WERI-Rb-1 (cell line): ENCODE measurements around the gene DDX6.
"Not testable (repeated sequence)": the region's sequence is repeated elsewhere in the genome, so short reads cannot be mapped to it uniquely, and the experiment has no call there.

ENCODE experiments used
- DNase-seq: peaks from one replicate; pipeline ENCODE4 v3.0.0-alpha.2; 2020
- H3K27ac ChIP-seq: fragments of 250-450 bp; sonication (Bioruptor Pico); 2 replicates; pipeline ENCODE4 v1.5.1; 2020; ENCODE audit warnings: mild to moderate bottlenecking, moderate library complexity
- H3K27me3 ChIP-seq: fragments of 250-450 bp; sonication (Bioruptor Pico); 2 replicates; pipeline ENCODE4 v1.5.1; 2021; ENCODE audit warnings: mild to moderate bottlenecking, low read depth, moderate library complexity; ENCODE audit not compliant: insufficient read depth, severe bottlenecking
- H3K36me3 ChIP-seq: fragments of 250-450 bp; sonication (Bioruptor Pico); 2 replicates; pipeline ENCODE4 v1.5.1; 2020; ENCODE audit warnings: mild to moderate bottlenecking, moderate library complexity
- H3K4me3 ChIP-seq: 2 replicates; pipeline ENCODE4 v1.5.1; 2011; ENCODE audit warnings: low read depth, mild to moderate bottlenecking, control low read depth, low read length
- H3K9me3 ChIP-seq: fragments of 250-450 bp; sonication (Bioruptor Pico); 2 replicates; pipeline ENCODE4 v1.5.1; 2021; ENCODE audit warnings: mild to moderate bottlenecking, moderate library complexity; ENCODE audit not compliant: severe bottlenecking
- TF ChIP-seq, protein P1 (sequence below): IDR thresholded peaks from 2 replicates; pipeline ENCODE4 v1.5.1; 2011; ENCODE audit warnings: low read depth, mild to moderate bottlenecking, control low read depth, inconsistent platforms, low read length

Gene DDX6

GRCh38 chr11:118768690-118769089 lies 22.3 kb downstream of the DDX6 start:
- no peak for DNase-seq
- Histone ChIP-seq H3K27ac (no peak overlapping the region), H3K27me3 (no peaks in the 10 kb centered on the region), H3K9me3 (no peaks in the 10 kb centered on the region), H3K4me3 (no peak overlapping the region), H3K36me3 (peaks cover 67% of the 10 kb centered on the region)
- TF ChIP-seq, protein P1, sequence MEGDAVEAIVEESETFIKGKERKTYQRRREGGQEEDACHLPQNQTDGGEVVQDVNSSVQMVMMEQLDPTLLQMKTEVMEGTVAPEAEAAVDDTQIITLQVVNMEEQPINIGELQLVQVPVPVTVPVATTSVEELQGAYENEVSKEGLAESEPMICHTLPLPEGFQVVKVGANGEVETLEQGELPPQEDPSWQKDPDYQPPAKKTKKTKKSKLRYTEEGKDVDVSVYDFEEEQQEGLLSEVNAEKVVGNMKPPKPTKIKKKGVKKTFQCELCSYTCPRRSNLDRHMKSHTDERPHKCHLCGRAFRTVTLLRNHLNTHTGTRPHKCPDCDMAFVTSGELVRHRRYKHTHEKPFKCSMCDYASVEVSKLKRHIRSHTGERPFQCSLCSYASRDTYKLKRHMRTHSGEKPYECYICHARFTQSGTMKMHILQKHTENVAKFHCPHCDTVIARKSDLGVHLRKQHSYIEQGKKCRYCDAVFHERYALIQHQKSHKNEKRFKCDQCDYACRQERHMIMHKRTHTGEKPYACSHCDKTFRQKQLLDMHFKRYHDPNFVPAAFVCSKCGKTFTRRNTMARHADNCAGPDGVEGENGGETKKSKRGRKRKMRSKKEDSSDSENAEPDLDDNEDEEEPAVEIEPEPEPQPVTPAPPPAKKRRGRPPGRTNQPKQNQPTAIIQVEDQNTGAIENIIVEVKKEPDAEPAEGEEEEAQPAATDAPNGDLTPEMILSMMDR: no peak

DNA sequence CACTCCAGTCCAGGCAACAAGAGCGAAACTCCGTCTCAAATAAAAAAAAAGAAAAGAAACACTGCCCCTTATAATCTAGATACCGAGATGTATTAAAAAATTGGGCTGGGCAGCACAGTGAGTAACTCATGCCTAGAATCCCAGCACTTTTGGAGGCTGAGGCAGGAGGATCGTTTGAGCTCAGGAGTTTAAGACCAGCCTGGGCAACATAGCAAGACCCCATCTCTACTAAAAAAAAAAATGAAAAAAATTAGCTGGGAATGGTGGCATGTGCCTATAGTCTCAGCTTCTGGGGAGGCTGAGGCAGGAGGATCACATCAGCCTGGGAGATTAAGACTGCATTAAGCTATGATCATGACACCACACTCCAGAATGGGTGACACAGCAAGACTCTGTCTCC lies 24.9 kb downstream of the DDX6 start:
- Histone ChIP-seq H3K36me3 (peaks cover 72% of the 10 kb centered on the region), H3K9me3 (no peaks in the 10 kb centered on the region), H3K4me3 (no peak overlapping the region), H3K27me3 (no peaks in the 10 kb centered on the region), H3K27ac (no peak overlapping the region)
- TF ChIP-seq, protein P1: no peak
- no peak for DNase-seq

GRCh38 chr11:118765095-118765691 lies 25.8 kb downstream of the DDX6 start:
- H3K36me3 ChIP-seq: peaks cover 75% of the 10 kb centered on the region
- H3K4me3 ChIP-seq, H3K27ac ChIP-seq, H3K9me3 ChIP-seq, DNase-seq, H3K27me3 ChIP-seq: not testable (repeated sequence)

DNA sequence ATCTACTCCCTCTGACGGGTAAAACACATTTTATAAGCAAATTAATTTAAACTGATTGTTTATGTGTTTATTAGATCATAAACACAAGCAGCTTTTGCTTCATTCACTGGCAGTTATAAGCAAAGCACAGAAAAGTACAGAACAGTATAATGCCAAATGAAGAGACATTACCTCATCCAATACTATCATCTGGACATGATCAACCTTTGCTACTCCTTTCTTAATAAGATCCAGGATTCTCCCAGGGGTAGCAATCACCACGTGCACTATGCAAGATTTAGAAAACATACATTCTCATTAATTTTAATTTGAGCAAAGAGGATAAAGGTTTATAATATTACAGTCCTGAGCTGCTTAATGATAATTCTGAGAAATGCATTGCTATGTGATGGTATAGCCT lies 27.9 kb downstream of the DDX6 start:
- H3K27ac ChIP-seq: no peak overlapping the region
- TF ChIP-seq, protein P1: no peak
- H3K27me3 ChIP-seq: no peaks in the 10 kb centered on the region
- peaks cover 88% of the 10 kb centered on the region for H3K36me3 ChIP-seq
- no peaks in the 10 kb centered on the region for H3K9me3 ChIP-seq
- DNase-seq: no peak
- H3K4me3 ChIP-seq: no peak overlapping the region

GRCh38 chr11:118761981-118762380 lies 29.0 kb downstream of the DDX6 start:
- peaks cover 87% of the 10 kb centered on the region for H3K36me3 ChIP-seq
- not testable (repeated sequence) for H3K27me3 ChIP-seq

GRCh38 chr11:118757876-118758399 lies 33.0 kb downstream of the DDX6 start:
- no peak overlapping the region for H3K27ac ChIP-seq
- H3K4me3 ChIP-seq: no peak overlapping the region
- TF ChIP-seq, protein P1: no peak
- H3K9me3 ChIP-seq: no peaks in the 10 kb centered on the region
- no peaks in the 10 kb centered on the region for H3K27me3 ChIP-seq
- peaks cover 90% of the 10 kb centered on the region for H3K36me3 ChIP-seq
- no peak for DNase-seq

More at GRCh38 chr11:118761981-118762380, 29.0 kb downstream of the DDX6 start:
- not testable (repeated sequence) for H3K27ac ChIP-seq, H3K9me3 ChIP-seq, H3K4me3 ChIP-seq, DNase-seq

DNA sequence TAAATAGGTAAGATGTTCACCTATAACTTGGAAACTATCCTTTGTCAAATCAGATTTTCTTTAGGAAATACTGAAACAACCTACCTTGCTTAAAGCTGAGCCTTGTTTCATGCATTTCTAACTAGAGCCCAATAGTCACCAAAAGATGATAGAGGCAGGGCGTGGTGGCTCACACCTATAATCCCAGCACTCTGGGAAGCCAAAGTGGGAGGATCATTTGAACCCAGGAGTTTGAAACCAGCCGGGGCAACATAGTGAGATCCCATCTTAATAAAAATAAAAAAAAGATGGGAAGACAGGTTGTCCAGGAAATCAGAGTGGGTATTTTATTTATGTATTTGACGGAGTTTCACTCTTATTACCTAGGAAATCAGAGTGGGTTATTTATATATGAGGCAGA lies 38.3 kb downstream of the DDX6 start:
- H3K9me3 ChIP-seq: no peaks in the 10 kb centered on the region
- no peak for DNase-seq
- no peak overlapping the region for H3K27ac ChIP-seq
- H3K27me3 ChIP-seq: no peaks in the 10 kb centered on the region
- H3K4me3 ChIP-seq: no peak overlapping the region
- peaks cover 59% of the 10 kb centered on the region for H3K36me3 ChIP-seq
- TF ChIP-seq, protein P1: no peak
